HepG2 (cell line): ENCODE data around the gene PTCD1. TPM values are rescaled to one million over a fixed set of nuclear protein-coding genes. Genes with fewer than 3 reads are reported as not detected.
A peak's percentile ranks its signal among the peaks of the same experiment; 100 is the strongest.

ENCODE experiments used
- ARHGAP35 ChIP-seq: sonication (generic); formaldehyde crosslinking; IDR thresholded peaks from 2 replicates; pipeline ENCODE4 v1.9.0; 2022; ENCODE audit warnings: mild to moderate bottlenecking, inconsistent platforms, moderate library complexity, missing genetic modification reagents, borderline replicate concordance
- DR1 ChIP-seq: sonication (generic); formaldehyde crosslinking; IDR thresholded peaks from 2 replicates; pipeline ENCODE4 v1.8.0; 2021; ENCODE audit warnings: mild to moderate bottlenecking, missing genetic modification reagents, inconsistent platforms
- IRX3 ChIP-seq: sonication (generic); formaldehyde crosslinking; IDR thresholded peaks from 2 replicates; pipeline ENCODE4 v1.8.1; 2023; ENCODE audit warnings: mild to moderate bottlenecking, low read depth, missing genetic modification reagents, borderline replicate concordance
- KAT8 ChIP-seq: IDR thresholded peaks from 2 replicates; pipeline ENCODE4 v1.6.1; 2016; ENCODE audit warnings: missing genetic modification reagents, missing compliant biosample characterization
- KLF15 ChIP-seq: sonication (generic); formaldehyde crosslinking; IDR thresholded peaks from 2 replicates; pipeline ENCODE4 v1.8.1; 2023; ENCODE audit warnings: borderline replicate concordance, mild to moderate bottlenecking, inconsistent platforms, missing genetic modification reagents, mixed read lengths
- NONO ChIP-seq, 2 experiments: fragments of 450-650 bp in 1 of 2; sonication (generic) in 1 of 2; formaldehyde crosslinking in 1 of 2; IDR thresholded peaks in 1 of 2; conservative IDR thresholded peaks in 1 of 2; 2 replicates each; pipeline versions ENCODE4 v1.6.1 to v1.8.0; 2017 to 2022; ENCODE audit warnings: mild to moderate bottlenecking in 1 of 2, missing genetic modification reagents in 1 of 2, moderate library complexity in 1 of 2
- PHB2 ChIP-seq: fragments of 450-650 bp; IDR thresholded peaks from 2 replicates; pipeline ENCODE4 v1.6.1; 2018; ENCODE audit not compliant: partially characterized antibody
- SP1 ChIP-seq, 2 experiments: fragments of 450-650 bp in 1 of 2; sonication (generic) in 1 of 2; formaldehyde crosslinking in 1 of 2; IDR thresholded peaks; 2 replicates each; pipeline versions ENCODE4 v1.4.0 to v1.6.1; 2016 to 2020; ENCODE audit warnings: missing genetic modification reagents in 1 of 2
- TBX2 ChIP-seq: sonication (generic); formaldehyde crosslinking; IDR thresholded peaks from 2 replicates; pipeline ENCODE4 v1.5.0; 2020; ENCODE audit warnings: missing genetic modification reagents, mild to moderate bottlenecking, borderline replicate concordance
- ZFP1 ChIP-seq: IDR thresholded peaks from 2 replicates; pipeline ENCODE4 v1.6.1; 2016
- ZFP41 ChIP-seq: sonication (generic); formaldehyde crosslinking; IDR thresholded peaks from 2 replicates; pipeline ENCODE4 v1.4.0; 2020; ENCODE audit warnings: mild to moderate bottlenecking, missing genetic modification reagents, borderline replicate concordance
- ZNF235 ChIP-seq: sonication (generic); formaldehyde crosslinking; IDR thresholded peaks from 2 replicates; pipeline ENCODE4 v1.8.1; 2023; ENCODE audit warnings: mild to moderate bottlenecking, missing genetic modification reagents, borderline replicate concordance
- ZNF274 ChIP-seq: sonication (generic); formaldehyde crosslinking; IDR thresholded peaks from 2 replicates; pipeline ENCODE4 v1.5.1; 2020; ENCODE audit warnings: mild to moderate bottlenecking, missing genetic modification reagents
- ZNF44 ChIP-seq: sonication (generic); formaldehyde crosslinking; IDR thresholded peaks from 2 replicates; pipeline ENCODE4 v1.5.1; 2020; ENCODE audit warnings: mild to moderate bottlenecking, missing genetic modification reagents
- ZNF616 ChIP-seq: sonication (generic); formaldehyde crosslinking; IDR thresholded peaks from 2 replicates; pipeline ENCODE4 v1.5.0; 2020; ENCODE audit warnings: low read depth, mild to moderate bottlenecking, missing genetic modification reagents
- ZNF652 ChIP-seq: IDR thresholded peaks from 2 replicates; pipeline ENCODE4 v1.6.1; 2016; ENCODE audit warnings: low read depth, borderline replicate concordance
- ZNF75D ChIP-seq: sonication (generic); formaldehyde crosslinking; IDR thresholded peaks from 2 replicates; pipeline ENCODE4 v1.8.1; 2023; ENCODE audit warnings: missing genetic modification reagents, mild to moderate bottlenecking, borderline replicate concordance
- ZSCAN21 ChIP-seq: sonication (generic); formaldehyde crosslinking; IDR thresholded peaks from 2 replicates; pipeline ENCODE4 v1.8.0; 2022; ENCODE audit warnings: mild to moderate bottlenecking, missing genetic modification reagents, moderate library complexity, borderline replicate concordance
- polyA plus RNA-seq, 8 experiments: library from polyadenylated mRNA; depleted of rRNA in 3 of 8; stranded (reverse) in 7 of 8; unstranded in 1 of 8; fragments of >200 nt; fragmentation: Illumina TruSeq in 4 of 8; extraction: Trizol in 4 of 8; gene quantifications; 2 replicates each; pipeline versions ENCODE4 v1.2.1 to v1.2.3, GENCODE V29; 2011 to 2016; ENCODE audit warnings: low read depth in 4 of 8, missing spikeins in 1 of 8, mixed read lengths in 1 of 8; ENCODE audit not compliant: insufficient read depth in 1 of 8
- total RNA-seq, 5 experiments: library from RNA; depleted of rRNA; stranded (reverse); fragments of >200 nt; fragmentation: Illumina TruSeq; extraction: Trizol; gene quantifications; 2 replicates each; pipeline ENCODE4 v1.2.3, GENCODE V29; 2016; ENCODE audit warnings: low read depth in 1 of 5
- TF ChIP-seq, protein P1 (sequence below): sonication (generic); formaldehyde crosslinking; IDR thresholded peaks from 2 replicates; pipeline ENCODE4 v1.9.0; 2021; ENCODE audit warnings: mild to moderate bottlenecking, missing genetic modification reagents
- TF ChIP-seq, protein P2 (sequence below): sonication (generic); formaldehyde crosslinking; IDR thresholded peaks from 2 replicates; pipeline ENCODE4 v1.4.0; 2020; ENCODE audit warnings: mild to moderate bottlenecking, missing genetic modification reagents
- TF ChIP-seq, protein P3 (sequence below): sonication (generic); formaldehyde crosslinking; IDR thresholded peaks from 2 replicates; pipeline ENCODE4 v1.4.0; 2020; ENCODE audit warnings: missing genetic modification reagents, low read depth, mild to moderate bottlenecking, borderline replicate concordance

PTCD1 gene
- total and polyA plus RNA-seq, 2 of the 13 experiments (the other 11 are each of a cell fraction or from before 2014, with no cell fraction given), result 3.0 to 8.4 TPM

DNA sequence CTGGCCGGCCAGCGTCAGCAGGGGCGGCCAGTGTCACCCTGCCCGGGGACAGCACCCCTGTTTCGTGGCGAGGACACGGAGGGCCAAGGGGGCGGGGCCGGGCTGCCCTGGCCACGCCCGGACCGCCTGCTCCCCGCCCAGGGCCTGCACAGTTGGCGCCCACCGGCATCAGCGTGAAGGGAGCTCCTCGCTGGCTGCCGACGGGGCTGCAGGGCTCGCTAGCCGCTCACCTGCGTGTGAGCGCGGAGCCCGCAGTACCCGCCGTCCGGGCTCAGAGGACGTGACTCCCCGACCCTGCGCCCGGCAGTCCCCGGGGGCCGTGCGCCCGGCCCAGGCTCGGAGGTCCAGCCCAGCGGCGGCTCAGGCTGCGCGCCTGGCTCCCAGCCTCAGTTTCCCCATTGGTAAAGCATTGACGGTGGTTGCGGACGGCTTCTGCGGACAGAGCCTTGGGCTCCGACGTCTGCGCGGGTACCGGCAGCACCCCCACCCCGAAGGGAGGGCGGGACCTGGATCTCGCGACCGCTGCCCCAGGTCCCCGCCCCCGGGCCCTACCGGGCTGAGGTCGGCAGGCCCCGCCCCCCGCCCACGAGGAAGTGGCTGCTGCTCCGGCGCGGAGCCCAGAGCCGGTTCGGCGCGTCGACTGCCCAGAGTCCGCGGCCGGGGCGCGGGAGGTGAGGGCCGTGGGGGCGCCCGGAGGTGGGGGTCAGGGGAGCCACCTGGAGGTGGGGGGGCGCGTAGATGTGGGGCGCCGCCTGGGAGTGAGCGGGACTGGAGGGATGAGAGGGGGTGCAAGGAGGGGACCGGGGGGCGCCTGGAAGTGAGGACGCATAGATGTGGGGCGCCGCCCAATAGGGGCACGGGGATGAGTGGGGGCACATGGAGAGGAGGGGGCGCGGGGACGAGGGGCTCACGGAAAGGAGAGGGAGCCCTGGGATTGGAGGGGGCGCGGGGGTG, 64.2 kb downstream of the PTCD1 start, which contains the start of gene ARPC1B (continued):
- TF ChIP-seq IRX3 (CRISPR knock-in tag) (no peak), ZNF652 (CRISPR knock-in tag) (no peak), ZNF75D (CRISPR knock-in tag) (no peak), ZNF616 (CRISPR knock-in tag) (no peak), KLF15 (CRISPR knock-in tag) (no peak), ZNF235 (no peak), TBX2 (peak; percentile 68), ZFP1 (CRISPR knock-in tag) (no peak), ARHGAP35 (CRISPR knock-in tag) (peak; percentile 29; the same call in 1 of the 2 replicates), SP1 (IDR thresholded peaks at IDR 0.05) (no peak), SP1 (CRISPR knock-in tag; IDR thresholded peaks at IDR 0.05) (peak; percentile 47), DR1 (0 out of 2 replicates have a peak, but pooled peaks have one; percentile 30), NONO (IDR thresholded peaks at IDR 0.05) (no peak), NONO (CRISPR knock-in tag; conservative IDR thresholded peaks at IDR 0.05) (peak; percentile 35), ZNF274 (CRISPR knock-in tag) (0 out of 2 replicates have a peak, but pooled peaks have one; percentile 32), ZSCAN21 (CRISPR knock-in tag) (peak; percentile 36; the same call in 1 of the 2 replicates), ZFP41 (no peak), ZNF44 (CRISPR knock-in tag) (0 out of 2 replicates have a peak, but pooled peaks have one; percentile 25), KAT8 (CRISPR knock-in tag) (no peak), PHB2 (no peak)
- TF ChIP-seq, protein P1, sequence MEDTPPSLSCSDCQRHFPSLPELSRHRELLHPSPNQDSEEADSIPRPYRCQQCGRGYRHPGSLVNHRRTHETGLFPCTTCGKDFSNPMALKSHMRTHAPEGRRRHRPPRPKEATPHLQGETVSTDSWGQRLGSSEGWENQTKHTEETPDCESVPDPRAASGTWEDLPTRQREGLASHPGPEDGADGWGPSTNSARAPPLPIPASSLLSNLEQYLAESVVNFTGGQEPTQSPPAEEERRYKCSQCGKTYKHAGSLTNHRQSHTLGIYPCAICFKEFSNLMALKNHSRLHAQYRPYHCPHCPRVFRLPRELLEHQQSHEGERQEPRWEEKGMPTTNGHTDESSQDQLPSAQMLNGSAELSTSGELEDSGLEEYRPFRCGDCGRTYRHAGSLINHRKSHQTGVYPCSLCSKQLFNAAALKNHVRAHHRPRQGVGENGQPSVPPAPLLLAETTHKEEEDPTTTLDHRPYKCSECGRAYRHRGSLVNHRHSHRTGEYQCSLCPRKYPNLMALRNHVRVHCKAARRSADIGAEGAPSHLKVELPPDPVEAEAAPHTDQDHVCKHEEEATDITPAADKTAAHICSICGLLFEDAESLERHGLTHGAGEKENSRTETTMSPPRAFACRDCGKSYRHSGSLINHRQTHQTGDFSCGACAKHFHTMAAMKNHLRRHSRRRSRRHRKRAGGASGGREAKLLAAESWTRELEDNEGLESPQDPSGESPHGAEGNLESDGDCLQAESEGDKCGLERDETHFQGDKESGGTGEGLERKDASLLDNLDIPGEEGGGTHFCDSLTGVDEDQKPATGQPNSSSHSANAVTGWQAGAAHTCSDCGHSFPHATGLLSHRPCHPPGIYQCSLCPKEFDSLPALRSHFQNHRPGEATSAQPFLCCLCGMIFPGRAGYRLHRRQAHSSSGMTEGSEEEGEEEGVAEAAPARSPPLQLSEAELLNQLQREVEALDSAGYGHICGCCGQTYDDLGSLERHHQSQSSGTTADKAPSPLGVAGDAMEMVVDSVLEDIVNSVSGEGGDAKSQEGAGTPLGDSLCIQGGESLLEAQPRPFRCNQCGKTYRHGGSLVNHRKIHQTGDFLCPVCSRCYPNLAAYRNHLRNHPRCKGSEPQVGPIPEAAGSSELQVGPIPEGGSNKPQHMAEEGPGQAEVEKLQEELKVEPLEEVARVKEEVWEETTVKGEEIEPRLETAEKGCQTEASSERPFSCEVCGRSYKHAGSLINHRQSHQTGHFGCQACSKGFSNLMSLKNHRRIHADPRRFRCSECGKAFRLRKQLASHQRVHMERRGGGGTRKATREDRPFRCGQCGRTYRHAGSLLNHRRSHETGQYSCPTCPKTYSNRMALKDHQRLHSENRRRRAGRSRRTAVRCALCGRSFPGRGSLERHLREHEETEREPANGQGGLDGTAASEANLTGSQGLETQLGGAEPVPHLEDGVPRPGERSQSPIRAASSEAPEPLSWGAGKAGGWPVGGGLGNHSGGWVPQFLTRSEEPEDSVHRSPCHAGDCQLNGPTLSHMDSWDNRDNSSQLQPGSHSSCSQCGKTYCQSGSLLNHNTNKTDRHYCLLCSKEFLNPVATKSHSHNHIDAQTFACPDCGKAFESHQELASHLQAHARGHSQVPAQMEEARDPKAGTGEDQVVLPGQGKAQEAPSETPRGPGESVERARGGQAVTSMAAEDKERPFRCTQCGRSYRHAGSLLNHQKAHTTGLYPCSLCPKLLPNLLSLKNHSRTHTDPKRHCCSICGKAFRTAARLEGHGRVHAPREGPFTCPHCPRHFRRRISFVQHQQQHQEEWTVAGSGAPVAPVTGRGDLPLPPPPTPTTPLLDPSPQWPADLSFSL, result no peak
- TF ChIP-seq, protein P2, sequence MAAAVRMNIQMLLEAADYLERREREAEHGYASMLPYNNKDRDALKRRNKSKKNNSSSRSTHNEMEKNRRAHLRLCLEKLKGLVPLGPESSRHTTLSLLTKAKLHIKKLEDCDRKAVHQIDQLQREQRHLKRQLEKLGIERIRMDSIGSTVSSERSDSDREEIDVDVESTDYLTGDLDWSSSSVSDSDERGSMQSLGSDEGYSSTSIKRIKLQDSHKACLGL (CRISPR knock-in tag), result peak; percentile 14; the same call in 1 of the 2 replicates
- TF ChIP-seq, protein P3, sequence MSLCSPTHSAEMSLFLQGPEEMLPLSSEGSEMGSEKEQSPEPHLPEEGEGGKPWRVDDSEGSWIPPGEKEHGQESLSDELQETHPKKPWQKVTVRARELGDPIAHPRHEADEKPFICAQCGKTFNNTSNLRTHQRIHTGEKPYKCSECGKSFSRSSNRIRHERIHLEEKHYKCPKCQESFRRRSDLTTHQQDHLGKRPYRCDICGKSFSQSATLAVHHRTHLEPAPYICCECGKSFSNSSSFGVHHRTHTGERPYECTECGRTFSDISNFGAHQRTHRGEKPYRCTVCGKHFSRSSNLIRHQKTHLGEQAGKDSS (CRISPR knock-in tag), result no peak
